Thymus (tissue), 11 donors: ENCODE measurements around the gene TCEA3. TPM values are rescaled to one million over a fixed set of nuclear protein-coding genes. Genes with fewer than 3 reads are reported as not detected.

ENCODE experiments used
- DNase-seq, 9 donors: peaks; one replicate each; pipeline ENCODE4 v3.0.0-alpha.2; 2013; ENCODE audit warnings: low spot score in 9 of 9, low read depth in 6 of 9, missing footprints in 1 of 9
- H3K27ac ChIP-seq, 2 donors: one replicate each; pipeline ENCODE4 v1.5.1; 2013; ENCODE audit warnings: control low read depth in 1 of 2, low read depth in 1 of 2, low read length in 1 of 2, mild to moderate bottlenecking in 1 of 2, moderate library complexity in 1 of 2
- H3K27me3 ChIP-seq, 2 donors: one replicate each; pipeline ENCODE4 v1.5.1; 2013; ENCODE audit warnings: low read length in 1 of 2; ENCODE audit not compliant: control insufficient read depth in 2 of 2, insufficient read depth in 1 of 2
- H3K36me3 ChIP-seq, 2 donors: one replicate each; pipeline ENCODE4 v1.5.1; 2013; ENCODE audit warnings: low read length in 1 of 2, mild to moderate bottlenecking in 1 of 2, moderate library complexity in 1 of 2; ENCODE audit not compliant: control insufficient read depth in 2 of 2, insufficient read depth in 2 of 2
- H3K4me1 ChIP-seq, 2 donors: one replicate each; pipeline ENCODE4 v1.5.1; 2013; ENCODE audit warnings: low read length in 2 of 2; ENCODE audit not compliant: control insufficient read depth in 2 of 2, insufficient read depth in 2 of 2
- H3K4me3 ChIP-seq, 2 donors: one replicate each; pipeline ENCODE4 v1.5.1; 2013; ENCODE audit warnings: low read length in 2 of 2, control low read depth in 1 of 2, mild to moderate bottlenecking in 1 of 2
- H3K9me3 ChIP-seq, 2 donors: one replicate each; pipeline ENCODE4 v1.5.1; 2013; ENCODE audit warnings: low read length in 1 of 2, mild to moderate bottlenecking in 1 of 2; ENCODE audit not compliant: control insufficient read depth in 2 of 2, insufficient read depth in 1 of 2
- WGBS: extraction: QIAGEN DNeasy Blood & Tissue Kit; methylation state at CpG from one replicate; pipeline ENCODE4 v1.1.7; 2013; 5-methylcytosine and 5-hydroxymethylcytosine counted together
- polyA plus RNA-seq: library from polyadenylated mRNA; stranded (reverse); fragments of 200-250 nt; gene quantifications from one replicate; pipeline ENCODE4 v1.2.3, GENCODE V29; 2013
- total RNA-seq: library from RNA; stranded (reverse); fragments of 120-200 nt; gene quantifications from one replicate; pipeline ENCODE4 v1.2.4, GENCODE V29; 2013
- donor health status: healthy.

TCEA3 gene
- total and polyA plus RNA-seq, 2 donors, result 3.0 to 5.5 TPM

- Histone ChIP-seq H3K4me1 (no peaks in the 10 kb centered on the region), H3K27me3 (no peaks in the 10 kb centered on the region), H3K36me3 (peaks cover 0 to 10% of the 10 kb centered on the region in 2 donors), H3K4me3 (no peak overlapping the region), H3K9me3 (peaks cover 1 to 6% of the 10 kb centered on the region in 2 donors), H3K27ac (peak overlapping the region in 1 of 2 donors; percentile 19)
- DNase-seq, result no peak
- WGBS, result 95% methylated on average over 8 of the region's 8 CpGs
Measured at GRCh38 chr1:23356471-23357137, 67.9 kb downstream of the TCEA3 start.

- Histone ChIP-seq H3K27ac (no peak overlapping the region), H3K4me1 (no peaks in the 10 kb centered on the region), H3K36me3 (no peaks in the 10 kb centered on the region), H3K4me3 (no peak overlapping the region), H3K27me3 (no peaks in the 10 kb centered on the region), H3K9me3 (no peaks in the 10 kb centered on the region)
- DNase-seq, result no peak
- 56% methylated on average over 3 of the region's 3 CpGs for WGBS
Measured at GRCh38 chr1:23354245-23354644, 70.3 kb downstream of the TCEA3 start.

GRCh38 chr1:23352096-23352695 is 72.4 kb downstream of the TCEA3 start:
- H3K4me1 ChIP-seq, result no peaks in the 10 kb centered on the region
- no peaks in the 10 kb centered on the region for H3K27me3 ChIP-seq
- no peak overlapping the region for H3K4me3 ChIP-seq
- no peak for DNase-seq
- H3K27ac ChIP-seq, result no peak overlapping the region
- no peaks in the 10 kb centered on the region for H3K9me3 ChIP-seq
- H3K36me3 ChIP-seq, result no peaks in the 10 kb centered on the region
- 94% methylated on average over 1 of the region's 1 CpG for WGBS

- Histone ChIP-seq H3K4me1 (peaks cover 7% of the 10 kb centered on the region in 2 donors), H3K27ac (no peak overlapping the region), H3K36me3 (no peaks in the 10 kb centered on the region), H3K27me3 (no peaks in the 10 kb centered on the region), H3K4me3 (no peak overlapping the region), H3K9me3 (no peaks in the 10 kb centered on the region)
- 99% methylated on average over 14 of the region's 14 CpGs for WGBS
- no peak for DNase-seq
Measured at GRCh38 chr1:23345920-23346319, 78.6 kb downstream of the TCEA3 start.

- no peak for DNase-seq
- Histone ChIP-seq H3K9me3 (no peaks in the 10 kb centered on the region), H3K4me3 (peak overlapping the region; percentile 77 to 83), H3K36me3 (peaks cover 0 to 4% of the 10 kb centered on the region in 2 donors), H3K27me3 (no peaks in the 10 kb centered on the region), H3K4me1 (peaks cover 7% of the 10 kb centered on the region in 2 donors), H3K27ac (peak overlapping the region; percentile 78 to 89)
- WGBS, result 71% methylated on average over 8 of the region's 8 CpGs
Measured at GRCh38 chr1:23344987-23345472, 79.5 kb downstream of the TCEA3 start.

- WGBS, result under 1% methylated on average over 87 of the region's 87 CpGs
- peak; percentile 98 to 100 (median 99) for DNase-seq
Measured at GRCh38 chr1:23344111-23344986, 80.2 kb downstream of the TCEA3 start, which contains the start of gene HNRNPR. TSS of gene HNRNPR (minus strand) at chr1:23344284. CDS start at chr1:23341008, 3,276 bp downstream.

GRCh38 chr1:23343221-23344110 is 81.1 kb downstream of the TCEA3 start:
- peak overlapping the region; percentile 77 to 83 for H3K4me3 ChIP-seq
- H3K9me3 ChIP-seq, result no peaks in the 10 kb centered on the region
- H3K27me3 ChIP-seq, result no peaks in the 10 kb centered on the region
- WGBS, result under 1% methylated on average over 66 of the region's 66 CpGs
- H3K27ac ChIP-seq, result peak overlapping the region; percentile 78 to 96
- peaks cover 0 to 4% of the 10 kb centered on the region in 2 donors for H3K36me3 ChIP-seq
- H3K4me1 ChIP-seq, result peaks cover 7% of the 10 kb centered on the region in 2 donors
- DNase-seq, result peak in 5 of 9 donors; percentile 7 to 57 (median 33)

More at GRCh38 chr1:23344111-23344986, 80.2 kb downstream of the TCEA3 start, which contains the start of gene HNRNPR:
- H3K4me1 ChIP-seq, result peaks cover 7% of the 10 kb centered on the region in 2 donors
- no peaks in the 10 kb centered on the region for H3K27me3 ChIP-seq
- H3K36me3 ChIP-seq, result peaks cover 0 to 4% of the 10 kb centered on the region in 2 donors
- H3K27ac ChIP-seq, result peak within 1 kb of the TSS; percentile 78 to 96
- H3K9me3 ChIP-seq, result no peaks in the 10 kb centered on the region
- peak within 1 kb of the TSS; percentile 77 to 83 for H3K4me3 ChIP-seq
